M059J (cell line): ENCODE data around the gene MUL1. TPM values are rescaled to one million over a fixed set of nuclear protein-coding genes. Genes with fewer than 3 reads are reported as not detected.
A peak's percentile ranks its signal among the peaks of the same experiment; 100 is the strongest.

Source experiments
- DNase-seq: peaks from one replicate; pipeline ENCODE4 v3.0.0-alpha.2; 2012; ENCODE audit warnings: low read depth
- total RNA-seq: library from RNA; depleted of rRNA; stranded (reverse); fragments of >200 nt; shearing (Covaris generic); gene quantifications from 2 replicates; pipeline ENCODE4 v1.2.3, GENCODE V29; 2014; rRNA removed

The MUL1 gene
- total RNA-seq, 1 experiment from 2014 or later: 48.8 TPM

GRCh38 chr1:20470194-20470593 is 37.8 kb downstream of the MUL1 start:
- DNase-seq: peak; percentile 35

DNA sequence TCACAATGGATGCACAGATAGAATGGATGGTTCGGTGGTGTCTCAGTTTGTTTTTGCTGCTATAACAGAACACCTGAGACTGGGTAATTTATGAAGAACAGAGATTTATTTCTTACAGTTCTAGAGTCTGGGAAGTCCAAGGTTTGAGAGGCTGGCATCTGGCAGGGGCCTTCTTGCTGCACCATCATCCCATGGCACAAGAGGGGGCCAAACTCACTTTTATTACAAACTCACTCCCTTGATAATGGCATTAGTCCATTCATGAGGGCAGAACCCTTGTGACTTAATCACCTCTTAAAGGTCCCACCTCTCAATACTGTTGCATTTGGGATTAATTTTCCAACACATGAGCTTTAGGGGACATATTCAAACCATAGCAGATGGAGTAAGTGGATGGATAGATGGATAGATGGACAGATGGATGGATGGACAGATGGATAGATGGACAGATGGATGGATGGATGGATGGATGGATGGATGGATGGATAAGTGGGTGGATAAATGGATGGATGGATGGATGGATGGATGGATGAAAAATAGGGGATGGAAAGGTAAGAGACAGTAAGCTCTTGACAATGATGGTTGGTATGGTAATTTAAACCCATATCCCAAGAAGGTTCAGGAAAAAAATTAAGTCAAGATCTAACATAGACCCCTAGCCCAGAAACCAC is 38.4 kb downstream of the MUL1 start:
- DNase-seq: peak; percentile 27

GRCh38 chr1:20466273-20466672 is 41.7 kb downstream of the MUL1 start:
- no peak for DNase-seq

GRCh38 chr1:20465187-20465586 is 42.8 kb downstream of the MUL1 start:
- DNase-seq: no peak

DNA sequence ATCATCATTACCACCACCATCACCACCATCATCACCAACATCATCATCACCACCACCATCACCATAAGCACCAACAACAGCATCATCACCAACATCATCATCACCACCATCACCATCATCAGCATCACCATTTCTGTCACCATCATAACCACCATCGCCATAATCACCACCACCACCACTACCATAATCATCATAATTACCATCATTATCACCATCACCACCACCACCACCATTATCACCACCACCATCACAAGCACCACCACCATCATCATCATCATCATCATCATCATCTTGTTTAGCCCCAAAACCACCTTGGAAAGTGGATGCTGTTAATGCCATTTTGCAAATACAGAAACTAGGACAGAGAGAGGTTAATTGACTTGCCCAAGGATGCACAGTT is 44.4 kb downstream of the MUL1 start:
- no peak for DNase-seq

- no peak for DNase-seq
Observed at GRCh38 chr1:20462397-20462796, 45.6 kb downstream of the MUL1 start.

DNA sequence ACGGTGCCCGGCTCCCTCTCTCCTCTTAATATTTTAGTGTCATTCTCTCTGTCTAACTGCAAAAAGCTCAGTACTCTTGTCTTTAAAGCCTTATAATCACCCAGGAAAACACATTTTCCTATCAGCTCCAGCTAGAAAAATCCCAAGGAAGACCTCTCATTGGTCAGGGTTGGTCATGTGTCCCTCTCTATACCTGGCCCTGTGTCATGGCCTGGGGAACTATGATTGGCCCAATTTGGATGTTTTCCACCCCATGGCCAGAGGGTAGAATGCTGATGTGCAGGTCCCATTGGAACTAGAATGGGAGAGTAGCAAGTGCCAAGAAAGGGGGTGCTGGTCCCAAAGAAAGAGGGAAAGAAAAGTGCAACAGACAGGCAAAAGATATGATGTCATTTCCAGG is 49.2 kb downstream of the MUL1 start:
- DNase-seq: no peak

DNA sequence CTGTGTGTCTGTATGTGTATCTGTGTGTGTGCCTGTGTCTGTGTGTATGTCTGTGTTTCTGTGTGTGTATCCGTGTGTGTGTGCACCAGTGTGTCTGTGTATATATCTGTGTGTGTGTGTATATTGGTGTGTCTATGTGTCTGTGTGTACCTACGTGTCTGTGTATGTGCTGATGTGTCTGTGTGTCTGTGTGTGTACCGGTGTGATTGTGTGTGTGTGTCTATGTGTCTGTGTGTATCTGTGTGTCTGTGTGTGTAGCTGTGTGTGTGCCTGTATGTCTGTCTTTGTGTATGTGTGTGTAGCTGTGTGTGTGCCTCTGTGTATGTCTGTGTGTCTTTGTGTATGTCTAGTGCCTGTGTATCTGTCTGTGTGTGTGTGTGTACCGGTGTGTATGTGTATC is 53.9 kb downstream of the MUL1 start:
- DNase-seq: no peak

DNA sequence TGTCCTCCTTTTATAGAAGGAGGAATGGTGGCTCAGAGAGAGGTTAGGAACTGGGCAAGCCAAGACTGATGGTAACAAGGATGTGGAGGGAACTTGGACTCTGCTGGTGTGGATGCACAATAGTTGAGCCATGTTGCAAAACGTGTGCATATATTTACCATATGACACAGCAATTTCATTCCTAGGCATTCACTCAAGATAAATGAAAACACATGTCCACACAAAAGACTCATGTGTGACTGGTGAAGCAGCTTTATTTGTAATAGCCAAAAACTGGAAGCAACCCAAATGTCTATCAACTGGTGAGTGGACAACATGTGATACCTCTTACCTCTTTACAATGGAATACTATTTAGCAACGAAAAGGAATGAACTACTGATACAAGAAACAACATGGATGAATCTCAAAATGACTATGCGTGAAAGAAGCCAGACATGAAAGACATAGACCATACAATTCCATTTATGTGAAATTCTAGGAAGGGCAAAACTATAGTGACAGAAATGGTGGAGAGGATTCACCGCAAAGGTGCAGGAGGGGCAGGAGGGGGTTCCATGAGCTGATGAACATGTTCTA is 58.1 kb downstream of the MUL1 start:
- no peak for DNase-seq

Other genes with a start within 250 kb of the MUL1 start
- not detected in 2 replicates for gene VWA5B1, start 217.3 kb downstream of the MUL1 start, total RNA-seq
- 5.2 and 7.2 TPM in 2 replicates for gene CAMK2N1, start 21.9 kb downstream of the MUL1 start, total RNA-seq
- gene FAM43B, start 44.4 kb upstream of the MUL1 start, total RNA-seq: 3.5 and 5.0 TPM in 2 replicates
- gene CDA, start 80.9 kb upstream of the MUL1 start, total RNA-seq: 1.1 and 2.1 TPM in 2 replicates
- gene PINK1, start 125.3 kb upstream of the MUL1 start, total RNA-seq: 151 and 194 TPM in 2 replicates
- gene DDOST, start 153.2 kb upstream of the MUL1 start, total RNA-seq: 582 and 590 TPM in 2 replicates
- gene KIF17, start 209.9 kb upstream of the MUL1 start, total RNA-seq: 0.59 and 0.86 TPM in 2 replicates
- gene SH2D5, start 224.6 kb upstream of the MUL1 start, total RNA-seq: 1.1 and 2.1 TPM in 2 replicates